C4-2B (cell line): ENCODE results near the gene TPH1.

ENCODE experiments used
- CTCF ChIP-seq: fragments of 450-650 bp; conservative IDR thresholded peaks from 2 replicates; pipeline ENCODE4 v1.5.1; 2017; ENCODE audit warnings: mild to moderate bottlenecking
- ZFX ChIP-seq: fragments of 450-650 bp; IDR thresholded peaks from 2 replicates; pipeline ENCODE4 v1.6.1; 2017

- TF ChIP-seq CTCF (no peak), ZFX (no peak)
Observed at GRCh38 chr11:18046116-18046777, at the start of gene TPH1.
